Measurements from ENCODE around the gene DDX54. TPM values are rescaled to one million over a fixed set of nuclear protein-coding genes. Genes with fewer than 3 reads are reported as not detected.

Gene DDX54
- total RNA-seq, 1 donor, result 40.2 TPM

DNA sequence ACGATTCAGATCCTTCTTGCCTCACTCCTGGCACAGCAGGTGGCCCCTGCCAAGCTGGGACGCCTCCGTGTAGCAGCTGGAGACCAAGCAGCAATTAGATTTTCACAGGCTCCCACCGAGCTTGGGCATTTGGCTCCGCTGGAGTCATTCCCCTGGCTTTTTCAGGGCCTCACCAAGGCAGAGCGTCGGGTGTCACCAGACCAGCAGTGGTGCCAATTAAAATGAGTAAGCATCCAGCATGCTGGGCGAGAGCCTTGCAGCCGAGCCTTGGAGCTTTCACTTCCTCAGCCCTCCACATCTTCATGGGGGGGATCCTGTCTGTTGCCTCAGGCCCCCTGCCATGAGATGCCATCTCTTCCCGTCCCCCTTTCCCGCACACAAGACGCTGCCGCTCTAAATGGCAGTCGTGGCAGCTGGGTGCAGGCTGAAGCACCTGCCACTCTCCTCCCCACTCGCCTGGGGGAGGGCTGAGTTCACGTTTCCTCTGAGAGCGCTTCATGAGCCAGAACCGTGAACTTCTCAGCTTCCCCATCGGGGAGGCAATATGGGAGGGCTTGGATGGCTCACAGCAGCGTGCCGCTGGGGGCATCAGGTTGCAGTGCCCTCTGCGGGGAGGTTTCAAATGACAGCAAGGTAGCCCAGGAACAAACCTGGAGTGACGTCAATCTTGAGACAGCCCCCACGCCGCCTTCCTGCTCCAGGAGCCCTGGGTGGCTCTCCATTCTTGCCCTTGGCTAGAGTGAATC lies 47.7 kb upstream of the DDX54 start:
- H3K4me2 ChIP-seq (ENCODE audit: insufficient read depth, low read length), result no peak overlapping the region
- DNase-seq (ENCODE audit: insufficient read length, low spot score, missing footprints), result peak; percentile 35

DNA sequence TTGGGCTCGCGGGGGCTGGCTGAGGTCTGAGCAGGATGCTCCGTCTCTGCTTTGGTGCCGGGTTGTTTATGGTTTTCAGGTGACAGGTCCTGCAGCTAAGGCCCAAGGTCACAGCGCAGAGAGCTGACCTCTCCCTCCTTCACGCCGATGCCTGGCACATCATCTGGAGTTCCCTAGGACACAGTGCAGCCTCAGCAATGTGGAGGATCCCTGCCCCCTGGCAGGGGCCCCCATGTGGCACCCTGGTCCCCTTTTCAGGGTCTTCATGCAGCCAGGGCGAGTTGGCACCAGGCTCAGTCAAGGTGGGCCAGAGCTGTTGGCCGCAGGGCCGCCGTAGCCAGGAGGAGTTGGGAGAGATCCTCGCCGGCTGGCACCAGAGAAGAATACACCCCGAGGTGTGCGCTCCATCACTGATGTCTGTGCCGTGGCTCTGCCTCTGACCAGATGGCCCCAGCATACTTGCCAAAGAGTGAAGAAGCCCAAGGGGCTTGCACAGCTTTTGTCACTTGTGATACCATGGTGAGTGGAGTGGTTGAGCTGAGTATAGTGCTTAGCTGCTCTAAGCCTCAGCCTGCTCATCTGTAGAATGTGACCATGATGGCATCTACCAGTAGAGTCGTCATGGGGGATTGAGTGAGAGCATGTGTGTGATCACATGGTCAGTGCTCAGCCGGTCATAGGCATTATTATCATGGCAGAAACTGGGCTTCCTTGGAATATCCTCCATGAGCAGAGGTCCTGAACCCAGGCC lies 47.0 kb upstream of the DDX54 start:
- Histone ChIP-seq H3K4me1 (ENCODE audit: insufficient read depth, low read length) (peaks cover 5% of the 10 kb centered on the region), H3K27me3 (ENCODE audit: insufficient read depth, low read length) (no peaks in the 10 kb centered on the region), H2AFZ (ENCODE audit: low read length) (no peak overlapping the region), H3K27ac (ENCODE audit: low read depth, low read length) (peak overlapping the region; percentile 50), H3K79me2 (ENCODE audit: insufficient read depth, low read length) (no peaks in the 10 kb centered on the region), H3K9me3 (ENCODE audit: low read depth, low read length) (no peaks in the 10 kb centered on the region), H3K36me3 (ENCODE audit: insufficient read depth, low read length) (peaks cover 58% of the 10 kb centered on the region), H3K4me2 (ENCODE audit: insufficient read depth, low read length) (no peak overlapping the region), H4K20me1 (ENCODE audit: insufficient read depth, low read length) (no peaks in the 10 kb centered on the region), H3K4me3 (ENCODE audit: insufficient read depth, low read length) (no peak overlapping the region)
- no peak for DNase-seq (ENCODE audit: insufficient read length, low spot score, missing footprints)
- TF ChIP-seq, protein P1, sequence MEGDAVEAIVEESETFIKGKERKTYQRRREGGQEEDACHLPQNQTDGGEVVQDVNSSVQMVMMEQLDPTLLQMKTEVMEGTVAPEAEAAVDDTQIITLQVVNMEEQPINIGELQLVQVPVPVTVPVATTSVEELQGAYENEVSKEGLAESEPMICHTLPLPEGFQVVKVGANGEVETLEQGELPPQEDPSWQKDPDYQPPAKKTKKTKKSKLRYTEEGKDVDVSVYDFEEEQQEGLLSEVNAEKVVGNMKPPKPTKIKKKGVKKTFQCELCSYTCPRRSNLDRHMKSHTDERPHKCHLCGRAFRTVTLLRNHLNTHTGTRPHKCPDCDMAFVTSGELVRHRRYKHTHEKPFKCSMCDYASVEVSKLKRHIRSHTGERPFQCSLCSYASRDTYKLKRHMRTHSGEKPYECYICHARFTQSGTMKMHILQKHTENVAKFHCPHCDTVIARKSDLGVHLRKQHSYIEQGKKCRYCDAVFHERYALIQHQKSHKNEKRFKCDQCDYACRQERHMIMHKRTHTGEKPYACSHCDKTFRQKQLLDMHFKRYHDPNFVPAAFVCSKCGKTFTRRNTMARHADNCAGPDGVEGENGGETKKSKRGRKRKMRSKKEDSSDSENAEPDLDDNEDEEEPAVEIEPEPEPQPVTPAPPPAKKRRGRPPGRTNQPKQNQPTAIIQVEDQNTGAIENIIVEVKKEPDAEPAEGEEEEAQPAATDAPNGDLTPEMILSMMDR (IDR thresholded peaks at IDR 0.05; ENCODE audit: extremely low read depth, low read depth, low read length), result no peak

More for the DNA sequence above, 47.7 kb upstream of the DDX54 start:
- H3K36me3 ChIP-seq (ENCODE audit: insufficient read depth, low read length), result peaks cover 55% of the 10 kb centered on the region
- no peaks in the 10 kb centered on the region for H3K27me3 ChIP-seq (ENCODE audit: insufficient read depth, low read length)
- H4K20me1 ChIP-seq (ENCODE audit: insufficient read depth, low read length), result no peaks in the 10 kb centered on the region
- TF ChIP-seq, protein P1 (IDR thresholded peaks at IDR 0.05; ENCODE audit: extremely low read depth, low read depth, low read length), result no peak
- no peak overlapping the region for H2AFZ ChIP-seq (ENCODE audit: low read length)
- H3K27ac ChIP-seq (ENCODE audit: low read depth, low read length), result peak overlapping the region; percentile 50
- H3K79me2 ChIP-seq (ENCODE audit: insufficient read depth, low read length), result no peaks in the 10 kb centered on the region
- peaks cover 5% of the 10 kb centered on the region for H3K4me1 ChIP-seq (ENCODE audit: insufficient read depth, low read length)
- no peaks in the 10 kb centered on the region for H3K9me3 ChIP-seq (ENCODE audit: low read depth, low read length)
- no peak overlapping the region for H3K4me3 ChIP-seq (ENCODE audit: insufficient read depth, low read length)

DNA sequence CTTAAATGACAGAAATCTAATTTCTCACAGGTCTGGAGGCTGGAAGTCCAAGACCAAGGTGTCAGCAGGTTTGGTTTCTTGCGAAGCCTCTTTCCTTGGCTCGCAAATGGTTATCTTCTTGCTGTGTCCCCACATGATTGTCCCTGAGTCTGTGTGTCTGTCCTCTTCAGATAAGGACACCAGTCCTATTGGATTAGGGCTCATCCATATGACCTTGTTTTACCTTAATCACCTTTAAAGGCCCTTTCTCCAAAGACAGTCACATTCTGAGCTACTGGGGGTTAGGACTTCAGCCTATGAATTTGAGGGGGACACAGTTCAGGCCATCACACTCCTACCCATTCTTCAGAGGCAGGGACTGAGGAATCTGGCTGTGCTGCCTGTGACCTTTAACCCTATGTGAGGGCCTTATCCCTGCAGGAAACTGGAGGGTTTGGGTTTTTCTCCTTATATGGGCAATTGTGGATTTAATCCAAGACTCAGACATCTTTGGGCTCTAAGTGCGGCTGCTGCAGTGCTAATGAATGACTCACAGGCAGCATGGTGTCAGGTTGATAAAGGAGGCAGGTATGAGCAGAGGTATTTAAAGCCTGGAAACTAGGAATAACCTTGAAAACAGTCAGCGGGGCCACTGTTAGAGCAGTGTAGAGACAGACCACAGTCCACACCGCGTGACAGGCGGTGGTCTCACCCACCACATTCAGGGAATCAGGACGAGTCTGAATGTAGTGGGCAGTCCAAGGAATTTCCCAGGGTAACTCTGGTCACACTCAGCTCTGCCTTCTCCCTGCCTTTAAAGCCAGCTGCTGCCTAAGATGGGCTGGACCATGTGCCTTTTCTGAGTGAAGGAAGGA lies 46.2 kb upstream of the DDX54 start:
- H3K79me2 ChIP-seq (ENCODE audit: insufficient read depth, low read length), result no peaks in the 10 kb centered on the region
- TF ChIP-seq, protein P1 (IDR thresholded peaks at IDR 0.05; ENCODE audit: extremely low read depth, low read depth, low read length), result no peak
- H3K9me3 ChIP-seq (ENCODE audit: low read depth, low read length), result no peaks in the 10 kb centered on the region
- H3K36me3 ChIP-seq (ENCODE audit: insufficient read depth, low read length), result peaks cover 65% of the 10 kb centered on the region
- H3K4me2 ChIP-seq (ENCODE audit: insufficient read depth, low read length), result no peak overlapping the region
- DNase-seq (ENCODE audit: insufficient read length, low spot score, missing footprints), result no peak
- H3K4me1 ChIP-seq (ENCODE audit: insufficient read depth, low read length), result peaks cover 5% of the 10 kb centered on the region
- no peaks in the 10 kb centered on the region for H4K20me1 ChIP-seq (ENCODE audit: insufficient read depth, low read length)
- H3K27me3 ChIP-seq (ENCODE audit: insufficient read depth, low read length), result no peaks in the 10 kb centered on the region
- no peak overlapping the region for H3K4me3 ChIP-seq (ENCODE audit: insufficient read depth, low read length)
- no peak overlapping the region for H2AFZ ChIP-seq (ENCODE audit: low read length)
- no peak overlapping the region for H3K27ac ChIP-seq (ENCODE audit: low read depth, low read length)

Data from osteoblast (primary cell).